Measurements from ENCODE around the gene TRAPPC14. TPM values are rescaled to one million over a fixed set of nuclear protein-coding genes. Genes with fewer than 3 reads are reported as not detected.

The TRAPPC14 gene
- total and polyA plus RNA-seq, 9 of the 15 experiments (the other 6 are each of a cell fraction or from before 2014, with no cell fraction given) = 0.42 to 45.9 (median 18.2) TPM

- H3K36me3 ChIP-seq (ENCODE audit: control insufficient read depth, insufficient read depth, low read length) = no peaks in the 10 kb centered on the region
- in situ Hi-C loops (cut with MboI) (no loop called here), intact Hi-C loops (cut with micrococcal nuclease) (no loop called here)
- no peak overlapping the region for H3K4me2 ChIP-seq (ENCODE audit: insufficient read depth, low read length)
- H4K20me1 ChIP-seq (replicated peaks; ENCODE audit: control insufficient read depth, insufficient read depth, low read length) = no peaks in the 10 kb centered on the region
- H3K27ac ChIP-seq (ENCODE audit: extremely low read depth, low read depth, low read length) = no peak overlapping the region
- ATAC-seq = no peak
- TF ChIP-seq GATAD2A (IDR thresholded peaks at IDR 0.05) (no peak), ZNF780A (CRISPR knock-in tag; IDR thresholded peaks at IDR 0.05) (no peak), TCF7L2 (IDR thresholded peaks at IDR 0.05; ENCODE audit: low read depth, low read length) (no peak), CTBP1 (IDR thresholded peaks at IDR 0.05; ENCODE audit: borderline replicate concordance) (peak; percentile 54; the same call in 1 of the 2 replicates), RAD51 (IDR thresholded peaks at IDR 0.05; ENCODE audit: borderline replicate concordance, low read depth) (peak; percentile 62), USF1 (CRISPR knock-in tag; IDR thresholded peaks at IDR 0.05) (peak; percentile 78), JUN (IDR thresholded peaks at IDR 0.05; ENCODE audit: borderline replicate concordance, low read depth, low read length) (no peak), JUN (CRISPR knock-in tag; IDR thresholded peaks at IDR 0.05; ENCODE audit: borderline replicate concordance) (no peak), GTF2F1 (IDR thresholded peaks at IDR 0.05; ENCODE audit: low read depth, low read length) (no peak), ZNF263 (CRISPR knock-in tag; IDR thresholded peaks at IDR 0.05; ENCODE audit: borderline replicate concordance) (no peak), CHCHD3 (CRISPR knock-in tag; IDR thresholded peaks at IDR 0.05) (no peak)
- TF ChIP-seq, protein P1, sequence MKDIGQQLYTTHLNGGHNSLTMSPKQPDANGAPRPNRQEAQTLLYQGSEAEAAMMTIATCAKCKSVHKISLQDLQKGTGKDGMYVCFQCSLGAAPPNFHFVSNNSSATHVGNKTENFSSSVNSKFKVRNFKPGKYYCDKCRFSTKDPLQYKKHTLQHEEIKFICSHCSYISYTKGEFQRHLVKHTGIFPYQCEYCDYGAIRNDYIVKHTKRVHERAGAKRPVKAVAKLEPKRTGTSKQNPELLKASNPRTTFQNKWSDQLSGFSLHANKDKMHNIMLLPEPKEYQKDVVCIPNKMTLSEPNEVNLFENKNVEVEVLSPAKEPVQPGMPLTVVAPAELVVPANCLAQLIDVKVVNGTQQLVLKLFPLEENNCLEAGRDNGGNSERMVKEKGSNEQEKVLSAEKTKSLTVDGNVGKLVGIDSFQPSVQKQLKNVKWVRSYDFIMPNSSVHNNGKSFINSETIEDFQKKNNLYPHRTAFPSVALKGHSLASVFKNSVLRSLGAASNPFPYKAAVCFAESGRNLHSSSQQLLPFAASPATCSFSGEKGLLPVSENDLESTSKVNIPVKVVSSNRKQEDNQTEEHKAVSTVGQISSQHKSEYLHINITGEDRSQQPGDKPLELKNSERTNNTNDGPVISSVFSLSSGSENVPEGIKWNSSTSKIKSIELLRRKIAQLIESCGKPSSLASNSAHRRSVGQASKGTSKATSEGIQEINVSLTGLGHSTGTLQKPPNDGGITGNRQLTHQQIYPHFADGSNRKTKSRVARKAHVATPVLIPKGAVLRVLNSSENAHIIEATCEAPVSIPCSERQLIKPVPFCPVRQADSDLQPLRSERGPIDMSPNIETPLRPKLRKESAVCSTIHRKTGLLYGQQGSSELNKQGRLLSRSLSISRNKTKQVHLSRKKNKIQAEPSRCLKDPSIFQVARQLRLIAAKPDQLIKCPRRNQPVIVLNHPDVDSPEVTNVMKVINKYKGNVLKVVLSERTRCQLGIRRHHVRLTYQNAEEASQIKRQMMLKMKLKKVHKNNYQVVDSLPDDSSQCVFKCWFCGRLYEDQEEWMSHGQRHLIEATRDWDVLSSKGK (CRISPR knock-in tag; IDR thresholded peaks at IDR 0.05) = no peak
- TF ChIP-seq, protein P2, sequence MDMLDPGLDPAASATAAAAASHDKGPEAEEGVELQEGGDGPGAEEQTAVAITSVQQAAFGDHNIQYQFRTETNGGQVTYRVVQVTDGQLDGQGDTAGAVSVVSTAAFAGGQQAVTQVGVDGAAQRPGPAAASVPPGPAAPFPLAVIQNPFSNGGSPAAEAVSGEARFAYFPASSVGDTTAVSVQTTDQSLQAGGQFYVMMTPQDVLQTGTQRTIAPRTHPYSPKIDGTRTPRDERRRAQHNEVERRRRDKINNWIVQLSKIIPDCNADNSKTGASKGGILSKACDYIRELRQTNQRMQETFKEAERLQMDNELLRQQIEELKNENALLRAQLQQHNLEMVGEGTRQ (CRISPR knock-in tag; IDR thresholded peaks at IDR 0.05) = peak; percentile 78
- TF ChIP-seq, protein P3, sequence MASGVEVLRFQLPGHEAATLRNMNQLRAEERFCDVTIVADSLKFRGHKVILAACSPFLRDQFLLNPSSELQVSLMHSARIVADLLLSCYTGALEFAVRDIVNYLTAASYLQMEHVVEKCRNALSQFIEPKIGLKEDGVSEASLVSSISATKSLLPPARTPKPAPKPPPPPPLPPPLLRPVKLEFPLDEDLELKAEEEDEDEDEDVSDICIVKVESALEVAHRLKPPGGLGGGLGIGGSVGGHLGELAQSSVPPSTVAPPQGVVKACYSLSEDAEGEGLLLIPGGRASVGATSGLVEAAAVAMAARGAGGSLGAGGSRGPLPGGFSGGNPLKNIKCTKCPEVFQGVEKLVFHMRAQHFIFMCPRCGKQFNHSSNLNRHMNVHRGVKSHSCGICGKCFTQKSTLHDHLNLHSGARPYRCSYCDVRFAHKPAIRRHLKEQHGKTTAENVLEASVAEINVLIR (CRISPR knock-in tag; IDR thresholded peaks at IDR 0.05) = no peak
- H3K79me2 ChIP-seq (ENCODE audit: control insufficient read depth, insufficient read depth, low read length) = peaks cover 5% of the 10 kb centered on the region
- peak overlapping the region in 1 of 2 experiments; percentile 62; a peak in 2 of 4 replicates for H3K9ac ChIP-seq (ENCODE audit: insufficient read depth in 1 of 2, low read depth in 2 of 2, low read length in 2 of 2)
- no peak for FAIRE-seq
- no peaks in the 10 kb centered on the region for H3K9me3 ChIP-seq (replicated peaks; ENCODE audit: control insufficient read depth, insufficient read depth, low read depth, low read length)
- peaks cover 33 to 48% of the 10 kb centered on the region in 2 experiments for H3K4me1 ChIP-seq (replicated peaks in 1 of 2; ENCODE audit: control insufficient read depth in 2 of 2, insufficient read depth in 2 of 2, low read length in 2 of 2)
- CTCF ChIA-PET (ENCODE audit: low intra/inter-chr PET ratio) = no interaction called here
- H3K27me3 ChIP-seq (ENCODE audit: control insufficient read depth in 2 of 2, insufficient read depth in 2 of 2, low read length in 2 of 2) = no peaks in the 10 kb centered on the region
- no peaks in the 10 kb centered on the region for H3K9me1 ChIP-seq (ENCODE audit: control insufficient read depth, insufficient read depth, low read length)
- no peak overlapping the region for H3K4me3 ChIP-seq
- no TSS peak for BruUV-seq (replicated peaks)
- H2AFZ ChIP-seq (ENCODE audit: low read depth, low read length) = peak overlapping the region; percentile 49
- peak in 2 of 4 experiments; percentile 34 to 55 for DNase-seq (ENCODE audit: extremely low read depth in 1 of 4, low spot score in 3 of 4)
- POLR2A ChIA-PET = no interaction called here
- 18% methylated on average over 6 of the region's 6 CpGs for WGBS (ENCODE audit: insufficient coverage, low coverage, missing lambda C conversion rate)
Measured at GRCh38 chr7:100163006-100163531, 4.5 kb upstream of the TRAPPC14 start.
